Spleen (tissue), 11 donors: ENCODE measurements around the gene CTSH. TPM values are rescaled to one million over a fixed set of nuclear protein-coding genes. Genes with fewer than 3 reads are reported as not detected.
A peak's percentile ranks its signal among the peaks of the same experiment; 100 is the strongest.
"Not testable (repeated sequence)": the region's sequence is repeated elsewhere in the genome, so short reads cannot be mapped to it uniquely, and the experiment has no call there.

Experiments used
- DNase-seq: peaks from one replicate; pipeline ENCODE4 v3.0.0-alpha.2; 2020
- H3K27ac ChIP-seq, 8 donors: fragments of 200-600 bp; sonication (generic) in 7 of 8; 1 replicate in 4 of 8; 2 replicates in 4 of 8; pipeline versions ENCODE4 v1.5.0 to v1.8.0; 2016 to 2021; ENCODE audit warnings: inconsistent platforms in 4 of 8, mild to moderate bottlenecking in 4 of 8, moderate library complexity in 1 of 8
- H3K27me3 ChIP-seq, 7 donors: fragments of 200-600 bp; sonication (generic) in 6 of 7; replicated peaks in 1 of 7; 1 replicate in 4 of 7; 2 replicates in 3 of 7; pipeline versions ENCODE4 v1.5.0 to v1.8.0; 2016 to 2021; ENCODE audit warnings: inconsistent platforms in 3 of 7, mild to moderate bottlenecking in 1 of 7
- H3K36me3 ChIP-seq, 6 donors: fragments of 200-600 bp; sonication (generic) in 5 of 6; 1 replicate in 4 of 6; 2 replicates in 2 of 6; pipeline versions ENCODE4 v1.5.0 to v1.8.0; 2016 to 2021; ENCODE audit warnings: inconsistent platforms in 2 of 6
- H3K4me1 ChIP-seq, 6 donors: fragments of 200-600 bp; sonication (generic) in 5 of 6; 1 replicate in 3 of 6; 2 replicates in 3 of 6; pipeline versions ENCODE4 v1.5.0 to v1.8.0; 2016 to 2021; ENCODE audit warnings: inconsistent platforms in 3 of 6
- H3K4me3 ChIP-seq, 8 donors: fragments of 200-600 bp; sonication (generic) in 7 of 8; 1 replicate in 4 of 8; 2 replicates in 4 of 8; pipeline versions ENCODE4 v1.5.0 to v1.8.0; 2016 to 2021; ENCODE audit warnings: inconsistent platforms in 4 of 8, mild to moderate bottlenecking in 4 of 8, moderate library complexity in 2 of 8
- H3K9me3 ChIP-seq, 8 donors: fragments of 200-600 bp; sonication (generic) in 7 of 8; 1 replicate in 4 of 8; 2 replicates in 4 of 8; pipeline versions ENCODE4 v1.5.0 to v1.8.0; 2016 to 2021; ENCODE audit warnings: inconsistent platforms in 4 of 8
- CTCF ChIP-seq, 11 experiments: fragments of 200-600 bp in 7 of 11; fragments of 450-650 bp in 4 of 11; sonication (generic) in 4 of 11; IDR thresholded peaks in 8 of 11; conservative IDR thresholded peaks in 3 of 11; 1 replicate in 7 of 11; 2 replicates in 4 of 11; pipeline versions ENCODE4 v1.4.0 to v1.8.0; 2016 to 2021; ENCODE audit warnings: antibody characterized with exemption in 11 of 11, inconsistent platforms in 4 of 11, mild to moderate bottlenecking in 1 of 11
- POLR2A ChIP-seq, 3 donors: fragments of 450-650 bp; IDR thresholded peaks; one replicate each; pipeline ENCODE4 v1.5.1; 2017; ENCODE audit warnings: antibody characterized with exemption in 3 of 3, mild to moderate bottlenecking in 1 of 3
- POLR2AphosphoS5 ChIP-seq, 3 donors: sonication (generic); formaldehyde crosslinking; IDR thresholded peaks; one replicate each; pipeline ENCODE4 v1.5.1; 2017; ENCODE audit warnings: antibody characterized with exemption in 3 of 3
- WGBS, 5 donors: extraction: QIAGEN DNeasy Blood & Tissue Kit in 3 of 5; methylation state at CpG; one replicate each; pipeline versions ENCODE4 v1.1.5 to v1.1.7; 2013 to 2018; 5-methylcytosine and 5-hydroxymethylcytosine counted together
- intact Hi-C: fragments of 100-400 bp; cut with DNase I; formaldehyde crosslinking; loops from one replicate; pipeline ENCODE4 v1.15.0; 2023; ENCODE audit warnings: low total_unique reads
- polyA plus RNA-seq, 3 donors: library from polyadenylated mRNA; stranded (reverse); fragments of 200-250 nt; gene quantifications; one replicate each; pipeline ENCODE4 v1.2.1, GENCODE V29; 2013
- total RNA-seq, 7 donors: library from RNA; depleted of rRNA in 3 of 7; stranded (reverse); fragments of >200 nt in 3 of 7; fragmentation: NEBNext Ultra II Directional in 4 of 7; extraction: Animal tissue kit (Norgen Biotek cat#: 25700) in 4 of 7; gene quantifications; one replicate each; pipeline versions ENCODE4 v1.1.0 to v1.2.1, GENCODE V29; 2016 to 2021
- donor health status: healthy with polysubstance abuse.
- donor health status: DM: no; HTN: no; CAD: no; lungs with moderate emphysema.
- donor health status: DM: no; HTN: no; CAD: no.
- donor health status: Bipolar disorder and iron deficiency.
- donor health status: healthy.
- donor health status: DM: no; HTN: no; CAD: no.
- donor health status: DM: yes; HTN: yes; CAD: no.

Gene CTSH
- total and polyA plus RNA-seq, 10 donors: 112 to 381 (median 256) TPM

GRCh38 chr15:78880813-78881212 lies 64.0 kb downstream of the CTSH start:
- Histone ChIP-seq H3K27me3 (no peaks in the 10 kb centered on the region), H3K27ac (no peak overlapping the region), H3K36me3 (peaks cover 0 to 74% (median 28%) of the 10 kb centered on the region in 6 donors), H3K9me3 (no peaks in the 10 kb centered on the region), H3K4me3 (no peak overlapping the region), H3K4me1 (peaks cover 47 to 100% (median 89%) of the 10 kb centered on the region in 6 donors)
- intact Hi-C loops: no loop called here
- TF ChIP-seq POLR2A (IDR thresholded peaks at IDR 0.05) (no peak), POLR2AphosphoS5 (IDR thresholded peaks at IDR 0.05) (no peak), CTCF (IDR thresholded peaks at IDR 0.05 in 8 of 11, conservative IDR thresholded peaks at IDR 0.05 in 3 of 11) (no peak)
- WGBS, 5 donors: 85 to 93% (median 88%) methylated on average over 1 of the region's 1 CpG
- no peak for DNase-seq

- no peak overlapping the region for H3K27ac ChIP-seq
- peaks cover 50 to 100% (median 93%) of the 10 kb centered on the region in 6 donors for H3K4me1 ChIP-seq
- H3K36me3 ChIP-seq: peaks cover 0 to 68% (median 24%) of the 10 kb centered on the region in 6 donors
Observed at GRCh38 chr15:78880242-78880533, 64.7 kb downstream of the CTSH start.

GRCh38 chr15:78879517-78880241 lies 65.2 kb downstream of the CTSH start:
- H3K36me3 ChIP-seq: peaks cover 0 to 63% (median 22%) of the 10 kb centered on the region in 6 donors
- peak overlapping the region in 4 of 8 donors; percentile 4 to 32 (median 8) for H3K27ac ChIP-seq
- peaks cover 50 to 100% (median 94%) of the 10 kb centered on the region in 6 donors for H3K4me1 ChIP-seq
- intact Hi-C loops: no loop called here
- no peak for TF ChIP-seq CTCF (IDR thresholded peaks at IDR 0.05 in 8 of 11, conservative IDR thresholded peaks at IDR 0.05 in 3 of 11)
- TF ChIP-seq POLR2AphosphoS5 (IDR thresholded peaks at IDR 0.05): no peak
- no peak for TF ChIP-seq POLR2A (IDR thresholded peaks at IDR 0.05)
- no peak for DNase-seq
- 34 to 54% (median 47%) methylated on average over 6 of the region's 6 CpGs for WGBS, 5 donors
- H3K4me3 ChIP-seq: peak overlapping the region in 1 of 8 donors; percentile 27
- H3K9me3 ChIP-seq: no peaks in the 10 kb centered on the region
- no peaks in the 10 kb centered on the region for H3K27me3 ChIP-seq

More at GRCh38 chr15:78880242-78880533, 64.7 kb downstream of the CTSH start:
- TF ChIP-seq CTCF (IDR thresholded peaks at IDR 0.05 in 8 of 11, conservative IDR thresholded peaks at IDR 0.05 in 3 of 11) (no peak), POLR2AphosphoS5 (IDR thresholded peaks at IDR 0.05) (no peak), POLR2A (IDR thresholded peaks at IDR 0.05) (no peak)
- H3K9me3 ChIP-seq: no peaks in the 10 kb centered on the region
- intact Hi-C loops: no loop called here
- no peak overlapping the region for H3K4me3 ChIP-seq
- no peaks in the 10 kb centered on the region for H3K27me3 ChIP-seq
- DNase-seq: no peak

- no peaks in the 10 kb centered on the region for H3K9me3 ChIP-seq
- no peaks in the 10 kb centered on the region for H3K27me3 ChIP-seq
- WGBS, 5 donors: 33 to 62% (median 36%) methylated on average over 1 of the region's 1 CpG
- H3K36me3 ChIP-seq: peaks cover 0 to 50% (median 15%) of the 10 kb centered on the region in 6 donors
- no peak for DNase-seq
- no peak for TF ChIP-seq POLR2AphosphoS5 (IDR thresholded peaks at IDR 0.05)
- no peak for TF ChIP-seq POLR2A (IDR thresholded peaks at IDR 0.05)
- TF ChIP-seq CTCF (IDR thresholded peaks at IDR 0.05 in 8 of 11, conservative IDR thresholded peaks at IDR 0.05 in 3 of 11): no peak
- intact Hi-C loops: no loop called here
- peak overlapping the region in 1 of 8 donors; percentile 70 for H3K4me3 ChIP-seq
- peaks cover 49 to 98% (median 85%) of the 10 kb centered on the region in 6 donors for H3K4me1 ChIP-seq
- H3K27ac ChIP-seq: peak overlapping the region in 2 of 8 donors; percentile 1 to 15
Observed at GRCh38 chr15:78878356-78878755, 66.5 kb downstream of the CTSH start.

GRCh38 chr15:78876954-78877353 lies 67.9 kb downstream of the CTSH start:
- H3K27me3 ChIP-seq, DNase-seq, H3K9me3 ChIP-seq, intact Hi-C loops: not testable (repeated sequence)
- peak overlapping the region in 2 of 8 donors; percentile 35 to 100 for H3K27ac ChIP-seq
- peaks cover 44 to 89% (median 79%) of the 10 kb centered on the region in 6 donors for H3K4me1 ChIP-seq
- H3K4me3 ChIP-seq: peak overlapping the region in 4 of 8 donors; percentile 17 to 83 (median 44)
- 65 to 74% (median 68%) methylated on average over 14 of the region's 14 CpGs for WGBS, 5 donors
- H3K36me3 ChIP-seq: peaks cover 0 to 35% (median 11%) of the 10 kb centered on the region in 6 donors
